Activated naive CD4-positive, alpha-beta T cell treated with anti-CD3 and anti-CD28 coated beads, Interleukin-2, amount 10 ng/mL, durations not matched to agents 5 hours and 36 hours (primary cell): ENCODE measurements around the gene BNIP5. TPM values are rescaled to one million over a fixed set of nuclear protein-coding genes. Genes with fewer than 3 reads are reported as not detected.

Experiments
- total RNA-seq, 2 experiments: library from RNA; stranded (reverse); gene quantifications; one replicate each; pipeline ENCODE4 v1.2.3, GENCODE V29; 2021

BNIP5 gene
- total RNA-seq: not detected

DNA sequence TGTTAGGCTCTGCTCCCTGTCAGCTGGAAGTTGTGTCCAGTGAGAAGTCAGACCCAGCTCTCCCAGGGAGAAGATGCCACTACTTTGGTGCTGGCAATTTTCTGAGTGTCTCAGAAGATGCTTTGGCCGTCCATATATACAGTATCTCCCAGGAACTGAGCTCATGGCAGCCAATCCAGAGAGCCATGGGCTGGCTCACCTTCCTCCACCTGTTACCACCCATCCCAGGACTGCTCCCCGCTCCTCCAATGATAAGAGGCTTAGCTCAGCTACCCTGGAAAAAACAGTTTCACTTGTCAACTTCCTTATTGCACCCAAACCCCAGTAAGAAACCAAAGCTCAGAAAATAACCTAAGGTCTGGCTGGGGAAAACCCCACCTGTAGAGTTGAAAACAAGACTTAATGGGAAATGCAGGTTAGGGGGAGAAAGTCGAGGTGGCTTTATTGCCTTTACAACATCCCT, at the start of gene BNIP5:
BNIP5 (minus strand) TSS at position 110 of the 463 bp plus-strand sequence. CDS start 6,198 bp downstream, outside the sequence.

GRCh38 chr6:36269834-36270705, 66.6 kb downstream of the BNIP5 start, which contains the start of gene PNPLA1:
Gene PNPLA1, plus strand, starts transcription at chr6:36270060. Its CDS starts 400 bp downstream, at chr6:36270460.

Other genes with a start within 250 kb of the BNIP5 start
- 10 to 100 TPM; 46.9 to 50.7 TPM for gene MAPK13, start 206.4 kb downstream of the BNIP5 start, total RNA-seq
- 10 to 100 TPM; 21.5 to 23.1 TPM for gene BRPF3, start 140.1 kb downstream of the BNIP5 start, total RNA-seq
- not detected for gene PNPLA1, start 66.8 kb downstream of the BNIP5 start, total RNA-seq
- 1 to 10 TPM; 5.2 to 5.3 TPM for gene ETV7, start 50.8 kb upstream of the BNIP5 start, total RNA-seq
- under 1 TPM; 0.17 to 0.20 TPM for gene PXT1, start 106.0 kb upstream of the BNIP5 start, total RNA-seq
- gene KCTD20, start 106.1 kb upstream of the BNIP5 start, total RNA-seq: 10 to 100 TPM; 50.4 to 51.4 TPM
- gene STK38, start 210.6 kb upstream of the BNIP5 start, total RNA-seq: 10 to 100 TPM; 91.6 to 95.9 TPM